Epithelial cell of umbilical artery (primary cell): ENCODE results near the gene SOX15. TPM values are rescaled to one million over a fixed set of nuclear protein-coding genes. Genes with fewer than 3 reads are reported as not detected.

Experiments
- total RNA-seq: library from RNA; depleted of rRNA; stranded (reverse); fragments of >200 nt; gene quantifications from 2 replicates; pipeline ENCODE4 v1.2.3, GENCODE V29; 2014

SOX15 gene
- total RNA-seq, result not detected in 2 replicates

DNA sequence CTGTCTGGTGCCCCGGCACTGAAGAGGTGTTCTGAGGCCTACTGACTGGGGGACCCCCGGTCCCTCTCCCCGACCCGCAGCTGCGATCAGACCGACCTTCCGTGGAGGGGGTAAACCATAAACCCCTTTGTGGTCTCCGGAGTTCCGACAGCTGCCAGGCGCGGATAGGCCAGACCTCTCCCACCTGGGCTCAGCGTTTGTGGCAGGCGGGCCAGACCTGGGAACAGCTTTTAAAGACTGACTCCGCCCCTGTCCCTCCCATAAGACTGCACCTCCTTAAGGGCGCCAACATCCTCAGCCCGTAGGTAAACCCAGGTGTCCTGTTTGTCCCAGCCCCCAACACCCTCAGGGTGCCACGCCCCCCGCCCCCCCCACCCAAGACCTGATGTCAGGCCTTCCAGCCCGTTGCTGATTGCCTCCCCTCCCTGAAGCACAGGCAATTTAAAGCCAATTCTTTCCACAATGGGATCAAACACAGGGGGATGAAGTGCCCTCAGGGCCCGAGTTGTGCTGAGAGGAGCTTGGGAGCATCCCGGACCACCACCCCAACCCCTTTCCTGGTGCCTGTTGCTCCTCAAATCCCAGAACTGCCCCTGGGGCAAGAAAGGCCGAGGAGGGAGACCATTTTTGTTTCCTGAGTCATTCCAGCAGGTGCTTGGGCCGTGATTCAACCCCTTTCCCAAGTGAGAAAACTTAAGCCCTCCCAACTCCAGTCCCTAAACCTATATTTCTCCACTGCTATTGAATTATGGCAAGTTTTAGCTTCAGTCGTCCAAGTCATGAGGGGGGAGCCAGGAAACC, at the start of gene SOX15:
Gene SOX15 (minus strand): TSS at position 204 of the 801 bp plus-strand sequence. CDS start 418 bp downstream, outside the sequence.

DNA sequence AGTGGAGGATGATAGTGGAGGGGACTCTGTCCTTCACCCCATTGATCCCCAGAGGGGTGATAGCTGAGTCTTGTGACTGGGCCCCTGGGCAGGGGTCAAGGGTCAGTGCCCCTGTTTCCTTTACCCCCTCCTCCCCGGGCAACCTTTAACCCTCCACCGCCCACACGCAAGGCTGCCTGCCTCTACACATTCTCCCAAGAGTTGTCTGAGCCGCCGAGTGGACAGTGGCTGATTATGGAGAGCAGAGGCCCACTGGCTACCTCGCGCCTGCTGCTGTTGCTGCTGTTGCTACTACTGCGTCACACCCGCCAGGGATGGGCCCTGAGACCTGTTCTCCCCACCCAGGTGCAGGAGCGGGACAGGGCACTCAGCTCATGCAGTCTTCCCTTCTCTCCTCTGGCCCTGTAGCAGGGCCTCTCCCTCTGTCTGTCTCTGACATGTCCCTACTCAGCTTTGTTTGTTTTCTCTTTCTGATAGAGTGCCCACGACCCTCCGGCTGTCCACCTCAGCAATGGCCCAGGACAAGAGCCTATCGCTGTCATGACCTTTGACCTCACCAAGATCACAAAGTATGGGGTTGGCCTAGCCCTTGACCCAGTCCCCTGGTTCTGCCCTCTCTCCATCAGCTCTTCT, 40.2 kb upstream of the SOX15 start, which contains the start of gene SHBG:
Gene SHBG (plus strand): TSS at position 197 of the 633 bp plus-strand sequence. CDS start 38 bp downstream, at position 235.

DNA sequence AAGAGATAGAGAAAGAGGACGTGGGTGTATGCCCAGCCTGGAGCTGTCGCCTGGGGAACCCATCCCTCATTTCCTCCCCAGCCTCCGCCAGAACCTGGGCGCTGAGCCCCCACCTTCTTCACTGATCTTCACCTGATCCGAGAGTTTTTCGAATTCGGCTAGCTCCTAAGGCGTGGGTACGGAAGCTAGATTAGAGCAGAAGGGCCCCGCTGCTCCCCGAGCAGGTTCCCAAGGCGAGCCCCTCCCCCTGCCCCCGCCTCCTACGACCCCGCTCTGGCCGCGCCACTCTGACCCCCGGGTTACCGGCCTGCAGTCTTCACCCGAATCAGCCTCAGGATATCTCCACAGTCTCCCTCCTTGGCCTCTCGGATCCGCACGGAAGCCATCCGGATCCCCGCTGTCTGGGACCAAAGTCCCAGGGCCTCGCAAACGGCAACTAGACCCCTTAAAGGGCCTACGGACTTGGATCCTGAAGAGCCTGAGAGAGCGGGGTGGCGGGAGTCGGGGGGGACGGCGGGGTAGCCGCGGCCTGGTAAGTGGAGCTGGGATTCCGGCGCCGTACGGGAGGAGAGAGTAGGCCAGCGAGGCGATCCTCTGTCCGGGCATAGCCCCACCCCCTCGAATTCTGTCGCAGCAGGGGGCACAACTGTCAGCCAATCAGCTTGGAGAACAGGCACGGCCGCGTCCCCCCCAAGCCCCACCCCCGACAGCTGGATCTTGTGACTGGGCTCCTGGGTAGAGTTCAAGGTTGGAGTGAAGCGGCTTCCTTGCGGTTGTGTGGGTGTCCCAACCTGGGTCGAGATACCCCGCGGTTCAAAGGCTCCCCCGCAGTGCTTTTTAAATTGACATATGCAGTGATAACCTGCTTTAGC, 37.6 kb upstream of the SOX15 start, which contains the start of gene SAT2:
Gene SAT2 (minus strand): TSS at position 572 of the 872 bp plus-strand sequence. CDS start 186 bp downstream, at position 386.

DNA sequence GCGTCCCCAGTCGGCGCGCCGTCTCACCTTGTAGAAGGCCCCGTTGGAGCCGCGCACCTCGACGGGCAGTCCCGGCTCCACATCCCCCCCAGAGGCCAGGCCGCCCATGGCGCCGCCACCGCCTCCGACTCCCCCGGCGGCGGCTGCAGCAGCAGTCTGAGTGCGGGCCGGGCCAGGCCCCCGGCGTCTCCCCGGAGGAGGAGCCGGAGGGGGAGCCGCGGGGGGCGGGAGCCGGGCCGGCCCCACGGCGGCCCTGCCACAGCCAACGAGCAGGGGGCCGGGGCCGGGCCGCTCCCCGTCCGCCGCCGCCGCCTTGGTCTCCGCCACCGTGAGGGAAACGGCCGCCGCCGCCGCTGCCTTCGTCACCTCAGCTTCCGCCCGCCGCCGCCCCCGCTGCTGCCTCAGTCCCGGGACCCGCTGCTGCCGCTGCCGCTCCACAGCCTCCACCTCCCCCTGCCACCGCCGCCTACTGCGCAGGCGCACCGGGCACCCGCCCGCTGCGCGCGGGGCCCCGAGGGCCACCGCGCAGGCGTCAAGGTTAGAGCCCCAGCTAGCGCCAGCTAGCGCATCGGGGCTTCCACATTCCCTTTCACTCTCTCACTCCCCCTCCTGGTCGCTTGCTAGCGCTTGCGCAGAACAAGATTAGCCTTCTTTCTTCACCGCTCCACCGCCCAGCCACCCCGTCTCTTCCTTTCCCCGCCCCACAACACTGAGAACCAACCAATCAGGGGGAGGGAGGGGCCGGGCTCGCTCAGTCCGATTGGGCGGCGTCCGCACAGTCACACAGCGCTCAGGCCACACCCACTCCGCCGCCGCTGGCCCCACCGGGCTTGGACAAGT, 24.8 kb upstream of the SOX15 start, which contains the start of gene FXR2:
Gene FXR2 (minus strand): TSS at position 473 of the 840 bp plus-strand sequence. CDS start 365 bp downstream, at position 108.

DNA sequence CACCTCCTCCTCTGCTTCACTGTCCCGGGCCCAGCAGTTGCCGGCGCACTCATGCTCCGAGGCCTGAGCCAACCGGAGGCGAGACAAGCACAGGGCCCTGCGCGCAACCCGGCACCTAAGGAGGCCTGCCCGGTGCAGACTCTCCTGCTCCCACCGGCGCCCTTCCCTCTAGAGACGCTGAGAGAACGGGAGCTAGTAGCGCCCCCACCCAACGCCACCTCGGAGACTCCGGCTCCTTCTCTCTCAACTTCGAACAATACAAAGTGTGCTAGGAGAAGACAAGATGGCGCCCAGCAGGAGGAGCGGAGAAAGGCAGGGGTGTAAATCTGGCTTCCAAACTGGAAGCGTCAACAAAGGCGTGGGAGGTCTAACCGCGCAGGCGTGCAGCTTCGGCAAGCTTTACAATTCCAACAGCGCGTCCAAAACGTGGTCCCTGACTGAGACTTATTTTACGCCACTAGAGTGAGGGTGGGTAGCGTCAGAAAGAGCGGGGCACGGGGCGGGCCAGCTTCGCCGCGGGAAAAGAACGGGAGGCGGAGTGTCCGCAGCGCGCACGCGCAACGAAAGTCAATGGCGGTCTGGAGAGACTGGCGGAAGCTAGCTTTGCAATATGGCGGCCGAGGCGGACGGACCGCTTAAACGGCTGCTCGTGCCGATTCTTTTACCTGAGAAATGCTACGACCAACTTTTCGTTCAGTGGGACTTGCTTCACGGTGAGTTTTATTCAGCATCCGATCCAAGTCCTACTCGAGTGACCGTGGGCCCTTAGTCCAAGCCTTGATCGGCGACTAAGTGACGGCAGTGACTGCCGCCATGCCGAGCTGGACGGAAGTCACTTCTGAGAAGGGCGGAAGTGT, 6.4 kb downstream of the SOX15 start, which contains the start of gene MPDU1:
Gene MPDU1 (plus strand): TSS at position 600 of the 857 bp plus-strand sequence. CDS start 11 bp downstream, at position 611.

DNA sequence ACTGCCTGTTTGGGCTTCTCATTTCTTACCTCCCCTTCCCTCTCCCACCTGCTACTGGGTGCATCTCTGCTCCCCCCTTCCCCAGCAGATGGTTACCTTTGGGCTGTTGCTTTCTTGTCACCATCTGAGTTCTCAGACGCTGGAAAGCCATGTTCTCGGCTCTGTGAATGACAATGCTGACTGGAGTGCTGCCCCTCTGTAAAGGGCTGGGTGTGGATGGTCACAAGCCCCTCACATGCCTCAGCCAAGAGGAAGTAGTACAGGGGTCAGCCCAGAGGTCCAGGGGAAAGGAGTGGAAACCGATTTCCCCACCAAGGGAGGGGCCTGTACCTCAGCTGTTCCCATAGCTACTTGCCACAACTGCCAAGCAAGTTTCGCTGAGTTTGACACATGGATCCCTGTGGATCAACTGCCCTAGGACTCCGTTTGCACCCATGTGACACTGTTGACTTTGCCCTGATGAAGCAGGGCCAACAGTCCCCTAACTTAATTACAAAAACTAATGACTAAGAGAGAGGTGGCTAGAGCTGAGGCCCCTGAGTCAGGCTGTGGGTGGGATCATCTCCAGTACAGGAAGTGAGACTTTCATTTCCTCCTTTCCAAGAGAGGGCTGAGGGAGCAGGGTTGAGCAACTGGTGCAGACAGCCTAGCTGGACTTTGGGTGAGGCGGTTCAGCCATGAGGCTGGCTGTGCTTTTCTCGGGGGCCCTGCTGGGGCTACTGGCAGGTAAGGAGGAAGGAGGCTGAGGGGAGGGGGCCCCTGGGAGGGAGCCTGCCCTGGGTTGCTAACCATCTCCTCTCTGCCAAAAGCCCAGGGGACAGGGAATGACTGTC, 10.7 kb downstream of the SOX15 start, which contains the start of gene CD68:
Gene CD68 (plus strand): TSS at position 638 of the 833 bp plus-strand sequence. CDS start 40 bp downstream, at position 678.

DNA sequence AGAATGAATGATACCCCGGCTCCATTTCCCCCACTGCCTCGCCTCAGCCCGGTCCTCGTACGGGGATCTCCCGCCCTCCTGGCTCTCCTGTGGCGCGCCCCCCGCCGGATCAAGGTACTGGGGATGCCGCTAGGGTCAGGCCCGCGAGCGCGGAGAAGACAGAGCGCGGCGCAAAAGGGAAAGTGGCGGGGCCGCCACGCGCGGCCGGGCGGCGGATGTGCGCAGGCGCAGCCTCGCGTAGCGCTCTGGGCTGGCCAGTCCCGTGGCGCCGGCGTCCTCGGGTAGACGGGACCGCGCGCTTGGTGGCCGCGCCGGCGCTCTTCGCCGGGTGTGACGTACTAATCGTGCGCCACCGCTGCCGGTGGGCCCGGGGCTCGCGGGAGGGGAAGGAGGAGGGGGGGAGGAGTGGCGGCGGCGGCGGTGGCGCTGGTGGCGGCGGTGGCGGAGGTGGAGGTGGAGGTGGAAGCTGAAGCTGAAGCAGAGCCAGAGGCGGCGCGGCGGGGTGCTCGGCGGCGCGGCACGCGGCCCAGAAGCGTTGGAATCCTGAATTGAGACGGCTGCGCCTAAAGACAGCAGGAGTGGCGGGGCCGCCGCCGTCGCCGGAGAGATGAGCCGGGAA, 28.2 kb downstream of the SOX15 start, which contains the start of gene SENP3:
Gene SENP3 (plus strand): TSS at position 331 of the 619 bp plus-strand sequence. CDS start 1,158 bp downstream, outside the sequence.

DNA sequence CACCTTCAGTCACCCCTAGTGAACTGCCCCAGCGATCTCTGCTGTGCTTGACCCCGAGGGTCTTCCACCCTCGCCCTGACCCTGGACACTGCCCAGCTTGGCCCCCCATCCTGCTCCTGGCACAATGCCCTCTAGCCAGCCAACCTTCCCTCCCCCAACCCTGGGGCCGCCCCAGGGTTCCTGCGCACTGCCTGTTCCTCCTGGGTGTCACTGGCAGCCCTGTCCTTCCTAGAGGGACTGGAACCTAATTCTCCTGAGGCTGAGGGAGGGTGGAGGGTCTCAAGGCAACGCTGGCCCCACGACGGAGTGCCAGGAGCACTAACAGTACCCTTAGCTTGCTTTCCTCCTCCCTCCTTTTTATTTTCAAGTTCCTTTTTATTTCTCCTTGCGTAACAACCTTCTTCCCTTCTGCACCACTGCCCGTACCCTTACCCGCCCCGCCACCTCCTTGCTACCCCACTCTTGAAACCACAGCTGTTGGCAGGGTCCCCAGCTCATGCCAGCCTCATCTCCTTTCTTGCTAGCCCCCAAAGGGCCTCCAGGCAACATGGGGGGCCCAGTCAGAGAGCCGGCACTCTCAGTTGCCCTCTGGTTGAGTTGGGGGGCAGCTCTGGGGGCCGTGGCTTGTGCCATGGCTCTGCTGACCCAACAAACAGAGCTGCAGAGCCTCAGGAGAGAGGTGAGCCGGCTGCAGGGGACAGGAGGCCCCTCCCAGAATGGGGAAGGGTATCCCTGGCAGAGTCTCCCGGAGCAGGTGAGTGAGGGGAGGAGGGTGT, 31.2 kb downstream of the SOX15 start, which contains the start of gene TNFSF13:
Gene TNFSF13 (plus strand): TSS at position 207 of the 776 bp plus-strand sequence. CDS start 290 bp downstream, at position 497.

DNA sequence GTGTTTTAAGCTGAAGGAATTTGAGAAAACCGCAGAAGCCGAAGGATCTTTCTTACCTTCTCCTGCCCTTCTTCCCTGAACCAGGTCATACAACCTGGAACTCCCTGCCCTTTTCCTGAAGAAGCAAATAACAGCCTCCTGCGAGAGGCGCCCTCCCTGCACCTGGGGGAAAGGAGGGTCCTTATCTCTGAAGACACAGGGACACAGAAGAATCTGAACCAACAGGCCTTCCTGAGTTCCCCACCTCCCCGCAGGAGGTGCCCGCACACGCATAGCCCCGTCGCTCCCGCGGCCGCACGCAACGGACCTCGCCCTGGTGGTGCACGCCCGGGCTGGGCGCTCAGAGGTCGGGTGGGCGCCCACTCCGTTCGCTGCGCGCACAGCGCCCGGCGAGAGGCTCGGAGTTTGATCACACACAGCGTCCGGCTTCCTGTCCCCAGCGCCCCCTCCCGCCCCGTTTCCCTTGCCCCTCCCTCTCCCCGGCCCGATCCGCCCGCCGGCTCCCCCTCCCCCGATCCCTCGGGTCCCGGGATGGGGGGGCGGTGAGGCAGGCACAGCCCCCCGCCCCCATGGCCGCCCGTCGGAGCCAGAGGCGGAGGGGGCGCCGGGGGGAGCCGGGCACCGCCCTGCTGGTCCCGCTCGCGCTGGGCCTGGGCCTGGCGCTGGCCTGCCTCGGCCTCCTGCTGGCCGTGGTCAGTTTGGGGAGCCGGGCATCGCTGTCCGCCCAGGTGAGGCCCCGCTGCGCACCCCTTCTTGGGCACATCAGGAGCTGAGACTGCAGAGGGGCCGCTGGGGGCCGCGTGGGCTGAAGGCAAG, 41.1 kb downstream of the SOX15 start, which contains the start of gene TNFSF12:
Gene TNFSF12 (plus strand): TSS at position 474 of the 816 bp plus-strand sequence. CDS start 96 bp downstream, at position 570.

Other genes with a start within 250 kb of the SOX15 start
- gene KCTD11, start 237.9 kb downstream of the SOX15 start, total RNA-seq, result 1.9 and 2.9 TPM in 2 replicates
- gene TMEM95, start 234.9 kb downstream of the SOX15 start, total RNA-seq, result not detected in 2 replicates
- 0.91 TPM in 1 of 2 replicates, not detected in the other for gene TNK1, start 209.0 kb downstream of the SOX15 start, total RNA-seq
- gene PLSCR3, start 195.6 kb downstream of the SOX15 start, total RNA-seq, result 8.4 and 15.3 TPM in 2 replicates
- gene TMEM256, start 186.0 kb downstream of the SOX15 start, total RNA-seq, result 71.3 and 188 TPM in 2 replicates
- gene NLGN2, start 182.2 kb downstream of the SOX15 start, total RNA-seq, result 2.1 and 2.6 TPM in 2 replicates
- not detected in 2 replicates for gene SPEM1, start 169.8 kb downstream of the SOX15 start, total RNA-seq
- gene SPEM2, start 164.5 kb downstream of the SOX15 start, total RNA-seq, result not detected in 2 replicates
- not detected in 2 replicates for gene SPEM3, start 161.2 kb downstream of the SOX15 start, total RNA-seq
- gene TMEM102, start 154.7 kb downstream of the SOX15 start, total RNA-seq, result 5.6 and 7.5 TPM in 2 replicates
- gene FGF11, start 150.6 kb downstream of the SOX15 start, total RNA-seq, result 0.15 and 0.32 TPM in 2 replicates
- gene CHRNB1, start 145.0 kb downstream of the SOX15 start, total RNA-seq, result 4.5 and 6.5 TPM in 2 replicates
- gene ZBTB4, start 110.5 kb downstream of the SOX15 start, total RNA-seq, result 6.7 and 7.1 TPM in 2 replicates
- gene SLC35G6, start 108.6 kb downstream of the SOX15 start, total RNA-seq, result not detected in 2 replicates
- gene POLR2A, start 105.7 kb downstream of the SOX15 start, total RNA-seq, result 54.1 and 66.9 TPM in 2 replicates
- gene TNFSF12, start 41.0 kb downstream of the SOX15 start, total RNA-seq, result 3.6 and 6.5 TPM in 2 replicates
- gene TNFSF13, start 31.3 kb downstream of the SOX15 start, total RNA-seq, result 0.46 and 1.6 TPM in 2 replicates
- gene SENP3, start 28.2 kb downstream of the SOX15 start, total RNA-seq, result 92.9 and 115 TPM in 2 replicates
- gene CD68, start 10.5 kb downstream of the SOX15 start, total RNA-seq, result 1.1 and 1.3 TPM in 2 replicates
- 117 and 125 TPM in 2 replicates for gene MPDU1, start 6.2 kb downstream of the SOX15 start, total RNA-seq
- gene FXR2, start 24.8 kb upstream of the SOX15 start, total RNA-seq, result 39.2 and 47.7 TPM in 2 replicates
- 24.0 and 24.3 TPM in 2 replicates for gene SAT2, start 37.7 kb upstream of the SOX15 start, total RNA-seq
- not detected in 2 replicates for gene SHBG, start 40.0 kb upstream of the SOX15 start, total RNA-seq
- not detected in 2 replicates for gene ATP1B2, start 60.8 kb upstream of the SOX15 start, total RNA-seq
- gene TP53, start 97.4 kb upstream of the SOX15 start, total RNA-seq, result 40.6 and 70.1 TPM in 2 replicates
- gene WRAP53, start 98.4 kb upstream of the SOX15 start, total RNA-seq, result 10.1 and 10.6 TPM in 2 replicates
- 0.15 and 0.97 TPM in 2 replicates for gene EFNB3, start 115.1 kb upstream of the SOX15 start, total RNA-seq
- gene DNAH2, start 127.7 kb upstream of the SOX15 start, total RNA-seq, result under 0.01 and 0.30 TPM in 2 replicates
- 1.2 and 2.9 TPM in 2 replicates for gene KDM6B, start 244.1 kb upstream of the SOX15 start, total RNA-seq